HepG2 (cell line): Measurements from ENCODE around the gene PRPSAP1. TPM values are rescaled to one million over a fixed set of nuclear protein-coding genes. Genes with fewer than 3 reads are reported as not detected.

Experiments used
- BHLHE40 ChIP-seq: IDR thresholded peaks from 2 replicates; pipeline ENCODE4 v1.6.1; 2011; ENCODE audit warnings: low read length, improper control_type of control experiment
- BORCS8-MEF2B ChIP-seq: sonication (generic); formaldehyde crosslinking; IDR thresholded peaks from 2 replicates; pipeline ENCODE4 v1.8.0; 2022; ENCODE audit warnings: mild to moderate bottlenecking, missing genetic modification reagents
- GLI4 ChIP-seq: sonication (generic); formaldehyde crosslinking; IDR thresholded peaks from 2 replicates; pipeline ENCODE4 v1.5.1; 2020; ENCODE audit warnings: missing genetic modification reagents, mild to moderate bottlenecking, moderate library complexity, borderline replicate concordance
- HOXA3 ChIP-seq: sonication (generic); formaldehyde crosslinking; IDR thresholded peaks from 2 replicates; pipeline ENCODE4 v1.5.0; 2020; ENCODE audit warnings: missing genetic modification reagents
- MAZ ChIP-seq, 2 experiments: sonication (generic) in 1 of 2; formaldehyde crosslinking in 1 of 2; IDR thresholded peaks; 2 replicates each; pipeline versions ENCODE4 v1.5.0 to v1.6.1; 2012 to 2020; ENCODE audit warnings: low read depth in 2 of 2, mild to moderate bottlenecking in 2 of 2, borderline replicate concordance in 1 of 2, improper control_type of control experiment in 1 of 2, low read length in 1 of 2, missing genetic modification reagents in 1 of 2, moderate library complexity in 1 of 2
- NCOA1 ChIP-seq: sonication (generic); formaldehyde crosslinking; IDR thresholded peaks from 2 replicates; pipeline ENCODE4 v1.9.0; 2021; ENCODE audit warnings: missing genetic modification reagents
- RAD21 ChIP-seq: fragments of 450-650 bp; formaldehyde crosslinking; IDR thresholded peaks from 2 replicates; pipeline ENCODE4 v1.5.0; 2020; ENCODE audit warnings: mild to moderate bottlenecking
- SATB2 ChIP-seq: sonication (generic); formaldehyde crosslinking; IDR thresholded peaks from 2 replicates; pipeline ENCODE4 v1.5.0; 2020; ENCODE audit warnings: missing genetic modification reagents
- SNAPC4 ChIP-seq: sonication (generic); formaldehyde crosslinking; IDR thresholded peaks from 2 replicates; pipeline ENCODE4 v1.4.0; 2020; ENCODE audit warnings: mild to moderate bottlenecking, missing genetic modification reagents
- THRA ChIP-seq: sonication (generic); formaldehyde crosslinking; IDR thresholded peaks from 2 replicates; pipeline ENCODE4 v1.4.0; 2020; ENCODE audit warnings: missing genetic modification reagents, borderline replicate concordance
- ZNF414 ChIP-seq: sonication (generic); formaldehyde crosslinking; IDR thresholded peaks from 2 replicates; pipeline ENCODE4 v1.5.0; 2020; ENCODE audit warnings: missing genetic modification reagents
- polyA plus RNA-seq, 8 experiments: library from polyadenylated mRNA; depleted of rRNA in 3 of 8; stranded (reverse) in 7 of 8; unstranded in 1 of 8; fragments of >200 nt; fragmentation: Illumina TruSeq in 4 of 8; extraction: Trizol in 4 of 8; gene quantifications; 2 replicates each; pipeline versions ENCODE4 v1.2.1 to v1.2.3, GENCODE V29; 2011 to 2016; ENCODE audit warnings: low read depth in 4 of 8, missing spikeins in 1 of 8, mixed read lengths in 1 of 8; ENCODE audit not compliant: insufficient read depth in 1 of 8
- total RNA-seq, 5 experiments: library from RNA; depleted of rRNA; stranded (reverse); fragments of >200 nt; fragmentation: Illumina TruSeq; extraction: Trizol; gene quantifications; 2 replicates each; pipeline ENCODE4 v1.2.3, GENCODE V29; 2016; ENCODE audit warnings: low read depth in 1 of 5
- TF ChIP-seq, protein P1 (sequence below): sonication (generic); formaldehyde crosslinking; IDR thresholded peaks from 2 replicates; pipeline ENCODE4 v1.5.0; 2020; ENCODE audit warnings: missing genetic modification reagents
- TF ChIP-seq, protein P2 (sequence below): sonication (generic); formaldehyde crosslinking; IDR thresholded peaks from 2 replicates; pipeline ENCODE4 v1.5.0; 2020; ENCODE audit warnings: mild to moderate bottlenecking, missing genetic modification reagents, borderline replicate concordance
- TF ChIP-seq, protein P3 (sequence below): sonication (generic); formaldehyde crosslinking; IDR thresholded peaks from 2 replicates; pipeline ENCODE4 v1.4.0; 2020; ENCODE audit warnings: missing genetic modification reagents, borderline replicate concordance

PRPSAP1 gene
- total and polyA plus RNA-seq, 2 of the 13 experiments (the other 11 are each of a cell fraction or from before 2014, with no cell fraction given), result 91.1 to 314 TPM

DNA sequence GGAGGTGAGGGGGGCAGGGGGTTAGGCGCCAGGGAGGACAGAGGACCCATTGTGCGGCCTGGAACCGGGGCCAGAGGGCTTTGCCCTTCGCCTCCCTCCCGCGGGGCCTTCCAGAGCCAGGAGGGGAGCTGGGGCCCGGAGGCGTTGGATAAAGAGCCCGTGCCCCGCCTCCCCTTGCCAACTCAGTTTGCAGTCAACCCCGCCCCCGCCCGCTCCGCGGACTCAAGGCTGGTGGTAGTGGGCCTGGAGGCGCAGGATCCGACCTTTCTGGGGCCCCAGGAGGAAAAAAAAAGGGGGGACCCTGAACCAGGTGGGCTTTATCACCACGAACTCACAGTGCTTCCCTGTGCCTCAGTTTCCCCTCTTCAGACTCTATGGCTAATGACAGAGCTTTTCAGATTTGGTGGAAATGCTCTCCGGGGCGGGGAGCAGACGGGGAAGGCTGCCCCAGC, 28.7 kb upstream of the PRPSAP1 start (continued):
- TF ChIP-seq, protein P1, sequence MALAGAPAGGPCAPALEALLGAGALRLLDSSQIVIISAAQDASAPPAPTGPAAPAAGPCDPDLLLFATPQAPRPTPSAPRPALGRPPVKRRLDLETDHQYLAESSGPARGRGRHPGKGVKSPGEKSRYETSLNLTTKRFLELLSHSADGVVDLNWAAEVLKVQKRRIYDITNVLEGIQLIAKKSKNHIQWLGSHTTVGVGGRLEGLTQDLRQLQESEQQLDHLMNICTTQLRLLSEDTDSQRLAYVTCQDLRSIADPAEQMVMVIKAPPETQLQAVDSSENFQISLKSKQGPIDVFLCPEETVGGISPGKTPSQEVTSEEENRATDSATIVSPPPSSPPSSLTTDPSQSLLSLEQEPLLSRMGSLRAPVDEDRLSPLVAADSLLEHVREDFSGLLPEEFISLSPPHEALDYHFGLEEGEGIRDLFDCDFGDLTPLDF (CRISPR knock-in tag), result 0 out of 2 replicates have a peak, but pooled peaks have one; percentile 22
- TF ChIP-seq MAZ (IDR thresholded peaks at IDR 0.05; ENCODE audit: borderline replicate concordance, low read depth, low read length), result peak; percentile 96
- peak; percentile 85; the same call in 1 of the 2 replicates for TF ChIP-seq MAZ (CRISPR knock-in tag; IDR thresholded peaks at IDR 0.05; ENCODE audit: low read depth)
- TF ChIP-seq SNAPC4 (CRISPR knock-in tag), result peak; percentile 69; the same call in 1 of the 2 replicates
- TF ChIP-seq ZNF414 (CRISPR knock-in tag), result peak; percentile 96; the same call in 1 of the 2 replicates
- TF ChIP-seq BHLHE40, result peak; percentile 44; the same call in 1 of the 2 replicates
- TF ChIP-seq THRA (CRISPR knock-in tag), result peak; percentile 85
- TF ChIP-seq, protein P2, sequence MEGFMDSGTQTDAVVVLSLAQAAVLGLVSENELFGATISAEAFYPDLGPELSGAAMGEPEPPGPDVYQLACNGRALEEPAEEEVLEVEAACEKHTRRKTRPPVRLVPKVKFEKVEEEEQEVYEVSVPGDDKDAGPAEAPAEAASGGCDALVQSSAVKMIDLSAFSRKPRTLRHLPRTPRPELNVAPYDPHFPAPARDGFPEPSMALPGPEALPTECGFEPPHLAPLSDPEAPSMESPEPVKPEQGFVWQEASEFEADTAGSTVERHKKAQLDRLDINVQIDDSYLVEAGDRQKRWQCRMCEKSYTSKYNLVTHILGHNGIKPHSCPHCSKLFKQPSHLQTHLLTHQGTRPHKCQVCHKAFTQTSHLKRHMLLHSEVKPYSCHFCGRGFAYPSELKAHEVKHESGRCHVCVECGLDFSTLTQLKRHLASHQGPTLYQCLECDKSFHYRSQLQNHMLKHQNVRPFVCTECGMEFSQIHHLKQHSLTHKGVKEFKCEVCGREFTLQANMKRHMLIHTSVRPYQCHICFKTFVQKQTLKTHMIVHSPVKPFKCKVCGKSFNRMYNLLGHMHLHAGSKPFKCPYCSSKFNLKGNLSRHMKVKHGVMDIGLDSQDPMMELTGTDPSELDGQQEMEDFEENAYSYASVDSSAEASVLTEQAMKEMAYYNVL (CRISPR knock-in tag), result peak; percentile 96; the same call in 1 of the 2 replicates
- TF ChIP-seq HOXA3 (CRISPR knock-in tag), result peak; percentile 49; the same call in 1 of the 2 replicates
- TF ChIP-seq SATB2 (CRISPR knock-in tag), result no peak
- 0 out of 2 replicates have a peak, but pooled peaks have one; percentile 52 for TF ChIP-seq BORCS8-MEF2B (CRISPR knock-in tag)
- peak; percentile 98 for TF ChIP-seq NCOA1
- TF ChIP-seq RAD21 (CRISPR knock-in tag), result 0 out of 2 replicates have a peak, but pooled peaks have one; percentile 23
- TF ChIP-seq, protein P3, sequence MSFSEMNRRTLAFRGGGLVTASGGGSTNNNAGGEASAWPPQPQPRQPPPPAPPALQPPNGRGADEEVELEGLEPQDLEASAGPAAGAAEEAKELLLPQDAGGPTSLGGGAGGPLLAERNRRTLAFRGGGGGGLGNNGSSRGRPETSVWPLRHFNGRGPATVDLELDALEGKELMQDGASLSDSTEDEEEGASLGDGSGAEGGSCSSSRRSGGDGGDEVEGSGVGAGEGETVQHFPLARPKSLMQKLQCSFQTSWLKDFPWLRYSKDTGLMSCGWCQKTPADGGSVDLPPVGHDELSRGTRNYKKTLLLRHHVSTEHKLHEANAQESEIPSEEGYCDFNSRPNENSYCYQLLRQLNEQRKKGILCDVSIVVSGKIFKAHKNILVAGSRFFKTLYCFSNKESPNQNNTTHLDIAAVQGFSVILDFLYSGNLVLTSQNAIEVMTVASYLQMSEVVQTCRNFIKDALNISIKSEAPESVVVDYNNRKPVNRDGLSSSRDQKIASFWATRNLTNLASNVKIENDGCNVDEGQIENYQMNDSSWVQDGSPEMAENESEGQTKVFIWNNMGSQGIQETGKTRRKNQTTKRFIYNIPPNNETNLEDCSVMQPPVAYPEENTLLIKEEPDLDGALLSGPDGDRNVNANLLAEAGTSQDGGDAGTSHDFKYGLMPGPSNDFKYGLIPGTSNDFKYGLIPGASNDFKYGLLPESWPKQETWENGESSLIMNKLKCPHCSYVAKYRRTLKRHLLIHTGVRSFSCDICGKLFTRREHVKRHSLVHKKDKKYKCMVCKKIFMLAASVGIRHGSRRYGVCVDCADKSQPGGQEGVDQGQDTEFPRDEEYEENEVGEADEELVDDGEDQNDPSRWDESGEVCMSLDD (CRISPR knock-in tag), result peak; percentile 94
- TF ChIP-seq GLI4, result no peak
